HepG2 (cell line): ENCODE data around the gene NUCB1. TPM values are rescaled to one million over a fixed set of nuclear protein-coding genes. Genes with fewer than 3 reads are reported as not detected.

ENCODE experiments used
- CERS6 ChIP-seq: sonication (generic); formaldehyde crosslinking; IDR thresholded peaks from 2 replicates; pipeline ENCODE4 v1.5.0; 2020; ENCODE audit warnings: missing genetic modification reagents
- DNMT3B ChIP-seq: conservative IDR thresholded peaks from 2 replicates; pipeline ENCODE4 v1.6.1; 2016; ENCODE audit warnings: missing biosample characterization, control low read depth
- GZF1 ChIP-seq: sonication (generic); formaldehyde crosslinking; IDR thresholded peaks from 2 replicates; pipeline ENCODE4 v1.5.1; 2020; ENCODE audit warnings: mild to moderate bottlenecking, missing genetic modification reagents
- HES4 ChIP-seq: sonication (generic); formaldehyde crosslinking; IDR thresholded peaks from 2 replicates; pipeline ENCODE4 v1.9.0; 2021; ENCODE audit warnings: mild to moderate bottlenecking, missing genetic modification reagents, borderline replicate concordance
- HOXA3 ChIP-seq: sonication (generic); formaldehyde crosslinking; IDR thresholded peaks from 2 replicates; pipeline ENCODE4 v1.5.0; 2020; ENCODE audit warnings: missing genetic modification reagents
- HOXA5 ChIP-seq: sonication (generic); formaldehyde crosslinking; IDR thresholded peaks from 2 replicates; pipeline ENCODE4 v1.4.0; 2020; ENCODE audit warnings: missing genetic modification reagents
- KLF15 ChIP-seq: sonication (generic); formaldehyde crosslinking; IDR thresholded peaks from 2 replicates; pipeline ENCODE4 v1.8.1; 2023; ENCODE audit warnings: borderline replicate concordance, mild to moderate bottlenecking, inconsistent platforms, missing genetic modification reagents, mixed read lengths
- KLF16 ChIP-seq, 2 experiments: sonication (generic) in 1 of 2; formaldehyde crosslinking in 1 of 2; IDR thresholded peaks; 2 replicates each; pipeline versions ENCODE4 v1.6.1 to v1.8.0; 2016 to 2023; ENCODE audit warnings: missing genetic modification reagents in 2 of 2, missing compliant biosample characterization in 1 of 2
- KMT2B ChIP-seq: IDR thresholded peaks from 2 replicates; pipeline ENCODE4 v1.6.1; 2016; ENCODE audit warnings: missing genetic modification reagents, missing compliant biosample characterization
- MEF2D ChIP-seq: sonication (generic); formaldehyde crosslinking; IDR thresholded peaks from 2 replicates; pipeline ENCODE4 v1.5.1; 2020; ENCODE audit warnings: mild to moderate bottlenecking, missing genetic modification reagents
- NCOR1 ChIP-seq: fragments of 200-600 bp; sonication (generic); IDR thresholded peaks from 2 replicates; pipeline ENCODE4 v1.7.0; 2017; ENCODE audit warnings: antibody characterized with exemption, low read length, borderline replicate concordance
- PAX8 ChIP-seq: sonication (generic); formaldehyde crosslinking; IDR thresholded peaks from 2 replicates; pipeline ENCODE4 v1.8.0; 2022; ENCODE audit warnings: mild to moderate bottlenecking, missing genetic modification reagents, borderline replicate concordance
- STAT5B ChIP-seq: sonication (generic); formaldehyde crosslinking; IDR thresholded peaks from 2 replicates; pipeline ENCODE4 v1.4.0; 2020; ENCODE audit warnings: missing genetic modification reagents
- TMF1 ChIP-seq: sonication (generic); formaldehyde crosslinking; IDR thresholded peaks from 2 replicates; pipeline ENCODE4 v1.8.1; 2022; ENCODE audit warnings: low read depth, missing genetic modification reagents
- ZBTB38 ChIP-seq: sonication (generic); formaldehyde crosslinking; IDR thresholded peaks from 2 replicates; pipeline ENCODE4 v1.5.1; 2020; ENCODE audit warnings: mild to moderate bottlenecking, missing genetic modification reagents
- ZNF318 ChIP-seq: sonication (generic); formaldehyde crosslinking; IDR thresholded peaks from 2 replicates; pipeline ENCODE4 v1.4.0; 2020; ENCODE audit warnings: mild to moderate bottlenecking, missing genetic modification reagents
- ZNF432 ChIP-seq: sonication (generic); formaldehyde crosslinking; IDR thresholded peaks from 2 replicates; pipeline ENCODE4 v1.5.0; 2020; ENCODE audit warnings: missing genetic modification reagents, mild to moderate bottlenecking, borderline replicate concordance
- ZNF543 ChIP-seq: sonication (generic); formaldehyde crosslinking; IDR thresholded peaks from 2 replicates; pipeline ENCODE4 v1.4.0; 2020; ENCODE audit warnings: mild to moderate bottlenecking, missing genetic modification reagents
- ZNF768 ChIP-seq: sonication (generic); formaldehyde crosslinking; IDR thresholded peaks from 2 replicates; pipeline ENCODE4 v1.4.0; 2020; ENCODE audit warnings: missing genetic modification reagents
- ZSCAN5A ChIP-seq: sonication (generic); formaldehyde crosslinking; IDR thresholded peaks from 2 replicates; pipeline ENCODE4 v1.8.0; 2022; ENCODE audit warnings: mild to moderate bottlenecking, missing genetic modification reagents, borderline replicate concordance
- polyA plus RNA-seq, 8 experiments: library from polyadenylated mRNA; depleted of rRNA in 3 of 8; stranded (reverse) in 7 of 8; unstranded in 1 of 8; fragments of >200 nt; fragmentation: Illumina TruSeq in 4 of 8; extraction: Trizol in 4 of 8; gene quantifications; 2 replicates each; pipeline versions ENCODE4 v1.2.1 to v1.2.3, GENCODE V29; 2011 to 2016; ENCODE audit warnings: low read depth in 4 of 8, missing spikeins in 1 of 8, mixed read lengths in 1 of 8; ENCODE audit not compliant: insufficient read depth in 1 of 8
- total RNA-seq, 5 experiments: library from RNA; depleted of rRNA; stranded (reverse); fragments of >200 nt; fragmentation: Illumina TruSeq; extraction: Trizol; gene quantifications; 2 replicates each; pipeline ENCODE4 v1.2.3, GENCODE V29; 2016; ENCODE audit warnings: low read depth in 1 of 5

Gene NUCB1
- total and polyA plus RNA-seq, 2 of the 13 experiments (the other 11 are each of a cell fraction or from before 2014, with no cell fraction given) = 82.3 to 106 TPM

GRCh38 chr19:48950830-48951519, 50.9 kb downstream of the NUCB1 start (continued):
- TF ChIP-seq HES4 (CRISPR knock-in tag) = no peak
- TF ChIP-seq TMF1 = no peak
- no peak for TF ChIP-seq STAT5B (CRISPR knock-in tag)
- TF ChIP-seq KMT2B = no peak
- no peak for TF ChIP-seq ZBTB38 (CRISPR knock-in tag)
- TF ChIP-seq GZF1 (CRISPR knock-in tag) = no peak
- no peak for TF ChIP-seq HOXA5 (CRISPR knock-in tag)
- no peak for TF ChIP-seq CERS6
- no peak for TF ChIP-seq PAX8
- TF ChIP-seq ZNF543 = no peak
- no peak for TF ChIP-seq ZSCAN5A (CRISPR knock-in tag)
- no peak for TF ChIP-seq HOXA3 (CRISPR knock-in tag)
- no peak for TF ChIP-seq MEF2D (CRISPR knock-in tag)
- no peak for TF ChIP-seq ZNF768
- TF ChIP-seq ZNF318 (CRISPR knock-in tag) = no peak
- no peak for TF ChIP-seq KLF16 (CRISPR knock-in tag; IDR thresholded peaks at IDR 0.05)
- no peak for TF ChIP-seq NCOR1
- TF ChIP-seq KLF15 = no peak
- no peak for TF ChIP-seq DNMT3B
- no peak for TF ChIP-seq ZNF432 (CRISPR knock-in tag)
